Gastrocnemius medialis (tissue), 4 donors: ENCODE results near the gene IZUMO3.

Source experiments
- POLR2A ChIP-seq, 2 donors: fragments of 450-650 bp; IDR thresholded peaks; one replicate each; pipeline ENCODE4 v1.6.1; 2017; ENCODE audit warnings: antibody characterized with exemption in 2 of 2, mild to moderate bottlenecking in 2 of 2, moderate library complexity in 2 of 2
- TF ChIP-seq, protein P1 (sequence below), 5 experiments: fragments of 450-650 bp in 3 of 5; fragments of 200-600 bp in 2 of 5; sonication (generic) in 2 of 5; IDR thresholded peaks in 4 of 5; conservative IDR thresholded peaks in 1 of 5; 1 replicate in 4 of 5; 2 replicates in 1 of 5; pipeline ENCODE4 v1.5.1; 2016 to 2019; ENCODE audit warnings: antibody characterized with exemption in 5 of 5, mild to moderate bottlenecking in 3 of 5, moderate library complexity in 3 of 5

DNA sequence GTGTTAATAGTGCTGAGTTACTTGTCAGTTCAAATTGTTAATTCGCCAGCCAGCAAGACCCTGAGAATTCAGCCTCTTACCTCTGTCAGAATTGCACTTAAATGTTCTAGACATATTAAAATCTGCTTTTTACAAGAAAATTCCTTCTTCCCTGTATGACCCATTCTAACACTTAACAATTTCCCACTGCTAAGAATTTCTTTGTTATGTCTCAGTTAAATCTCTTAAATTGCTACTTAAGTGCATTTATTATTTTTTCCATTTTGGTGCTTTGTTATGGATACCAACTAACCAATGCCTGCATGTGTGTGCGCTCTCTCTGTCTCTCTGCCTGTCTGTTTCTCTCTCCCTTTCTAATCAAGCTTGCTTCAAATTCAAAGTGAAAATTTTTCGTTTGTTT is 44.9 kb downstream of the IZUMO3 start:
- TF ChIP-seq, protein P1, sequence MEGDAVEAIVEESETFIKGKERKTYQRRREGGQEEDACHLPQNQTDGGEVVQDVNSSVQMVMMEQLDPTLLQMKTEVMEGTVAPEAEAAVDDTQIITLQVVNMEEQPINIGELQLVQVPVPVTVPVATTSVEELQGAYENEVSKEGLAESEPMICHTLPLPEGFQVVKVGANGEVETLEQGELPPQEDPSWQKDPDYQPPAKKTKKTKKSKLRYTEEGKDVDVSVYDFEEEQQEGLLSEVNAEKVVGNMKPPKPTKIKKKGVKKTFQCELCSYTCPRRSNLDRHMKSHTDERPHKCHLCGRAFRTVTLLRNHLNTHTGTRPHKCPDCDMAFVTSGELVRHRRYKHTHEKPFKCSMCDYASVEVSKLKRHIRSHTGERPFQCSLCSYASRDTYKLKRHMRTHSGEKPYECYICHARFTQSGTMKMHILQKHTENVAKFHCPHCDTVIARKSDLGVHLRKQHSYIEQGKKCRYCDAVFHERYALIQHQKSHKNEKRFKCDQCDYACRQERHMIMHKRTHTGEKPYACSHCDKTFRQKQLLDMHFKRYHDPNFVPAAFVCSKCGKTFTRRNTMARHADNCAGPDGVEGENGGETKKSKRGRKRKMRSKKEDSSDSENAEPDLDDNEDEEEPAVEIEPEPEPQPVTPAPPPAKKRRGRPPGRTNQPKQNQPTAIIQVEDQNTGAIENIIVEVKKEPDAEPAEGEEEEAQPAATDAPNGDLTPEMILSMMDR (IDR thresholded peaks at IDR 0.05 in 4 of 5, conservative IDR thresholded peaks at IDR 0.05 in 1 of 5), result no peak
- TF ChIP-seq POLR2A (IDR thresholded peaks at IDR 0.05), result no peak
